ENCODE results near the gene HPS5.
"Not testable (repeated sequence)": the region's sequence is repeated elsewhere in the genome, so short reads cannot be mapped to it uniquely, and the experiment has no call there.

Gene HPS5

GRCh38 chr11:18254781-18255361, 67.1 kb downstream of the HPS5 start:
- no peak for TF ChIP-seq CTCF (IDR thresholded peaks at IDR 0.05; ENCODE audit: low read depth, low read length)
- no peak overlapping the region for H3K4me3 ChIP-seq (ENCODE audit: low read depth, low read length)
- H3K27me3 ChIP-seq (ENCODE audit: insufficient read depth, low read depth, severe bottlenecking), result no peaks in the 10 kb centered on the region
- H3K36me3 ChIP-seq, result no peaks in the 10 kb centered on the region
- H3K9me3 ChIP-seq (ENCODE audit: severe bottlenecking), result no peaks in the 10 kb centered on the region
- H3K27ac ChIP-seq, result no peak overlapping the region
- no peak for DNase-seq

GRCh38 chr11:18253778-18254338, 68.1 kb downstream of the HPS5 start:
- DNase-seq, result no peak
- Histone ChIP-seq H3K9me3 (ENCODE audit: severe bottlenecking) (no peaks in the 10 kb centered on the region), H3K27me3 (ENCODE audit: insufficient read depth, low read depth, severe bottlenecking) (no peaks in the 10 kb centered on the region), H3K27ac (no peak overlapping the region), H3K4me3 (ENCODE audit: low read depth, low read length) (no peak overlapping the region), H3K36me3 (no peaks in the 10 kb centered on the region)
- TF ChIP-seq CTCF (IDR thresholded peaks at IDR 0.05; ENCODE audit: low read depth, low read length), result no peak

- Histone ChIP-seq H3K27me3 (ENCODE audit: insufficient read depth, low read depth, severe bottlenecking) (no peaks in the 10 kb centered on the region), H3K4me3 (ENCODE audit: low read depth, low read length) (no peak overlapping the region), H3K9me3 (ENCODE audit: severe bottlenecking) (no peaks in the 10 kb centered on the region), H3K36me3 (no peaks in the 10 kb centered on the region), H3K27ac (no peak overlapping the region)
- no peak for DNase-seq
- no peak for TF ChIP-seq CTCF (IDR thresholded peaks at IDR 0.05; ENCODE audit: low read depth, low read length)
Observed at GRCh38 chr11:18253233-18253632, 68.7 kb downstream of the HPS5 start.

GRCh38 chr11:18248561-18248960, 73.4 kb downstream of the HPS5 start, which contains the start of gene SAA2:
Gene SAA2, minus strand, starts transcription at chr11:18248668. Its CDS starts 657 bp downstream, at chr11:18248011.
- Histone ChIP-seq H3K4me3 (ENCODE audit: low read depth, low read length) (no peak within 1 kb of the TSS), H3K27me3 (ENCODE audit: insufficient read depth, low read depth, severe bottlenecking) (no peaks in the 10 kb centered on the region), H3K27ac (no peak within 1 kb of the TSS), H3K9me3 (ENCODE audit: severe bottlenecking) (no peaks in the 10 kb centered on the region), H3K36me3 (no peaks in the 10 kb centered on the region)
- TF ChIP-seq CTCF (IDR thresholded peaks at IDR 0.05; ENCODE audit: low read depth, low read length), result no peak
- no peak for DNase-seq

- not testable (repeated sequence) for DNase-seq; H3K9me3 ChIP-seq (ENCODE audit: severe bottlenecking); H3K27me3 ChIP-seq (ENCODE audit: insufficient read depth, low read depth, severe bottlenecking); H3K36me3 ChIP-seq; H3K27ac ChIP-seq; H3K4me3 ChIP-seq (ENCODE audit: low read depth, low read length)
Observed at GRCh38 chr11:18247191-18247581, 74.8 kb downstream of the HPS5 start.

GRCh38 chr11:18246379-18247190, 75.4 kb downstream of the HPS5 start:
- H3K9me3 ChIP-seq (ENCODE audit: severe bottlenecking); H3K27me3 ChIP-seq (ENCODE audit: insufficient read depth, low read depth, severe bottlenecking); H3K4me3 ChIP-seq (ENCODE audit: low read depth, low read length); H3K36me3 ChIP-seq; H3K27ac ChIP-seq; DNase-seq: not testable (repeated sequence)
